GM23338 (cell line): Measurements from ENCODE around the gene ALS2. TPM values are rescaled to one million over a fixed set of nuclear protein-coding genes. Genes with fewer than 3 reads are reported as not detected.

Experiments used
- ATAC-seq: fragments of 200-7000 bp; cut with Tn5 transposase; 3 replicates; pipeline ENCODE4 v1.9.1; 2020
- DNase-seq: peaks from one replicate; pipeline ENCODE4 v3.0.0-alpha.2; 2015; ENCODE audit warnings: low spot score
- H2AFZ ChIP-seq: fragments of 200-600 bp; sonication (generic); 2 replicates; pipeline ENCODE4 v1.8.0; 2016; ENCODE audit warnings: antibody characterized with exemption, mild to moderate bottlenecking, moderate library complexity
- H3F3A ChIP-seq: fragments of 200-600 bp; sonication (generic); replicated peaks from 2 replicates; pipeline ENCODE4 v1.8.0; 2017; ENCODE audit warnings: antibody characterized with exemption, mixed run types, low read depth
- H3K27ac ChIP-seq: fragments of 200-600 bp; sonication (generic); 2 replicates; pipeline ENCODE4 v1.6.1; 2016; ENCODE audit warnings: low read depth
- H3K27me3 ChIP-seq: fragments of 200-600 bp; sonication (generic); 2 replicates; pipeline ENCODE4 v1.8.0; 2016; ENCODE audit warnings: mild to moderate bottlenecking, mixed run types, moderate library complexity; ENCODE audit not compliant: insufficient read depth
- H3K36me3 ChIP-seq: fragments of 200-600 bp; sonication (generic); 2 replicates; pipeline ENCODE4 v1.8.0; 2016; ENCODE audit warnings: mild to moderate bottlenecking; ENCODE audit not compliant: insufficient read depth
- H3K4me1 ChIP-seq: fragments of 200-600 bp; sonication (generic); 2 replicates; pipeline ENCODE4 v1.8.0; 2016; ENCODE audit warnings: mild to moderate bottlenecking, moderate library complexity; ENCODE audit not compliant: insufficient read depth
- H3K4me2 ChIP-seq: fragments of 200-600 bp; sonication (generic); 2 replicates; pipeline ENCODE4 v1.7.1; 2017; ENCODE audit warnings: mixed run types
- H3K4me3 ChIP-seq: fragments of 200-600 bp; sonication (generic); 2 replicates; pipeline ENCODE4 v1.6.1; 2016; ENCODE audit warnings: mixed run types
- H3K79me2 ChIP-seq: fragments of 200-600 bp; sonication (generic); replicated peaks from 2 replicates; pipeline ENCODE4 v1.8.0; 2017; ENCODE audit warnings: mild to moderate bottlenecking; ENCODE audit not compliant: insufficient read depth
- H3K9me2 ChIP-seq: fragments of 200-600 bp; sonication (generic); 2 replicates; pipeline ENCODE4 v1.8.0; 2017; ENCODE audit not compliant: insufficient read depth
- H4K20me1 ChIP-seq: fragments of 200-600 bp; sonication (generic); replicated peaks from 2 replicates; pipeline ENCODE4 v1.8.0; 2017; ENCODE audit warnings: mild to moderate bottlenecking; ENCODE audit not compliant: insufficient read depth
- H3K27ac Mint-ChIP-seq: 2 replicates; pipeline ENCODE4 v1.8.0; 2020; ENCODE audit warnings: inconsistent platforms, mild to moderate bottlenecking, moderate library complexity, mixed read lengths
- H3K27me3 Mint-ChIP-seq: 3 replicates; pipeline ENCODE4 v1.8.0; 2022; ENCODE audit warnings: low read depth, mild to moderate bottlenecking, moderate library complexity, mixed read lengths, inconsistent platforms; ENCODE audit not compliant: insufficient read depth, poor library complexity
- H3K36me3 Mint-ChIP-seq: 3 replicates; pipeline ENCODE4 v1.8.0; 2021; ENCODE audit warnings: low read depth, mild to moderate bottlenecking, inconsistent platforms, moderate library complexity, mixed read lengths
- H3K4me1 Mint-ChIP-seq: 3 replicates; pipeline ENCODE4 v1.8.0; 2020; ENCODE audit warnings: mild to moderate bottlenecking, inconsistent platforms, mixed read lengths
- H3K4me3 Mint-ChIP-seq: 3 replicates; pipeline ENCODE4 v1.8.0; 2021; ENCODE audit warnings: moderate library complexity, mild to moderate bottlenecking, inconsistent platforms, mixed read lengths
- H3K9me3 Mint-ChIP-seq: 3 replicates; pipeline ENCODE4 v1.8.0; 2020; ENCODE audit warnings: moderate library complexity, mild to moderate bottlenecking, inconsistent platforms, mixed read lengths
- CREB1 ChIP-seq: fragments of 250-450 bp; sonication (Bioruptor Pico); IDR thresholded peaks from 2 replicates; pipeline ENCODE4 v1.5.0; 2020; ENCODE audit warnings: low read depth, mild to moderate bottlenecking, moderate library complexity
- CTCF ChIP-seq, 2 experiments: fragments of 200-600 bp in 1 of 2; sonication (generic) in 1 of 2; conservative IDR thresholded peaks; 2 replicates each; pipeline versions ENCODE4 v1.5.1 to v1.6.1; 2016 to 2017; ENCODE audit warnings: antibody characterized with exemption in 2 of 2, low read depth in 2 of 2, mild to moderate bottlenecking in 2 of 2, moderate library complexity in 1 of 2
- EZH2 ChIP-seq: fragments of 200-600 bp; sonication (generic); IDR thresholded peaks from one replicate; pipeline ENCODE4 v1.8.0; 2017; ENCODE audit warnings: antibody characterized with exemption, mild to moderate bottlenecking, low read depth; ENCODE audit not compliant: unreplicated experiment
- STAT1 ChIP-seq: IDR thresholded peaks from one replicate; pipeline ENCODE4 v1.6.1; 2016; ENCODE audit warnings: antibody characterized with exemption; ENCODE audit not compliant: unreplicated experiment
- ZNF331 ChIP-seq: fragments of 250-450 bp; sonication (Bioruptor Pico); IDR thresholded peaks from 2 replicates; pipeline ENCODE4 v1.5.0; 2020; ENCODE audit warnings: low read depth, mild to moderate bottlenecking, moderate library complexity
- ZNF462 ChIP-seq: fragments of 250-450 bp; sonication (Bioruptor Pico); IDR thresholded peaks from 2 replicates; pipeline ENCODE4 v1.5.0; 2020; ENCODE audit warnings: mild to moderate bottlenecking, moderate library complexity
- polyA plus RNA-seq: library from polyadenylated mRNA; unstranded; fragments of >200 nt; fragmentation: Nextera tagmentation; extraction: Ambion mirVana; gene quantifications from 2 replicates; pipeline ENCODE4 v1.2.1, GENCODE V29; 2016
- total RNA-seq: library from RNA; depleted of rRNA; stranded (reverse); fragments of >200 nt; shearing (Covaris generic); gene quantifications from 2 replicates; pipeline ENCODE4 v1.2.3, GENCODE V29; 2014
- TF ChIP-seq, protein P1 (sequence below): IDR thresholded peaks from 2 replicates; pipeline ENCODE4 v1.6.1; 2016; ENCODE audit warnings: antibody characterized with exemption
- TF ChIP-seq, protein P2 (sequence below): IDR thresholded peaks from one replicate; pipeline ENCODE4 v1.6.1; 2018; ENCODE audit warnings: antibody characterized with exemption; ENCODE audit not compliant: unreplicated experiment

ALS2 gene
- total and polyA plus RNA-seq, 2 experiments from 2014 or later, result 9.6 to 43.3 TPM

DNA sequence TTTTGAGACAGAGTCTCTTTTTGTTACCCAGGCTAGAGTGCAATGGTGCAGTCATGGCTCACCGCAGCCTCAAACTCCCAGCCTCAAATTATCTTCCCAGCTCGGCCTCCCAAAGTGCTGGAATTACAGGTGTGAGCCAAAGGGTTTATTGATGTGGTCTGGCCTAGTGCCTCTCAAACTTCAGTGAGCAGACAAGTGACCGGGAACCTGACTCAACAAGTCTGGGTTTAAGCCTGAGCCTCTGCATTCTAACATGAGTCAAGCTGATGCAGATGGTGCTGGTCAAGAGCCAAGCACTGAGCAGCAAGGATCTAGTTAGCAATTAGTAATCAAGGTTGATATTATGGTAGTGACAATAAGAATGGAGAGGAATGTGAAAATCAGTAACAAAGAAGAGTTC is 46.9 kb upstream of the ALS2 start:
- peaks cover 9% of the 10 kb centered on the region; the same call in 1 of the 2 replicates for H3K9me2 ChIP-seq
- TF ChIP-seq CTCF (conservative IDR thresholded peaks at IDR 0.05; ENCODE audit: low read depth in 2 of 2) (no peak), ZNF462 (CRISPR knock-in tag) (no peak), ZNF331 (CRISPR knock-in tag) (no peak), STAT1 (no peak), EZH2 (no peak), CREB1 (CRISPR knock-in tag) (no peak)
- TF ChIP-seq, protein P1, sequence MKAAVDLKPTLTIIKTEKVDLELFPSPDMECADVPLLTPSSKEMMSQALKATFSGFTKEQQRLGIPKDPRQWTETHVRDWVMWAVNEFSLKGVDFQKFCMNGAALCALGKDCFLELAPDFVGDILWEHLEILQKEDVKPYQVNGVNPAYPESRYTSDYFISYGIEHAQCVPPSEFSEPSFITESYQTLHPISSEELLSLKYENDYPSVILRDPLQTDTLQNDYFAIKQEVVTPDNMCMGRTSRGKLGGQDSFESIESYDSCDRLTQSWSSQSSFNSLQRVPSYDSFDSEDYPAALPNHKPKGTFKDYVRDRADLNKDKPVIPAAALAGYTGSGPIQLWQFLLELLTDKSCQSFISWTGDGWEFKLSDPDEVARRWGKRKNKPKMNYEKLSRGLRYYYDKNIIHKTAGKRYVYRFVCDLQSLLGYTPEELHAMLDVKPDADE, result no peak
- TF ChIP-seq, protein P2, sequence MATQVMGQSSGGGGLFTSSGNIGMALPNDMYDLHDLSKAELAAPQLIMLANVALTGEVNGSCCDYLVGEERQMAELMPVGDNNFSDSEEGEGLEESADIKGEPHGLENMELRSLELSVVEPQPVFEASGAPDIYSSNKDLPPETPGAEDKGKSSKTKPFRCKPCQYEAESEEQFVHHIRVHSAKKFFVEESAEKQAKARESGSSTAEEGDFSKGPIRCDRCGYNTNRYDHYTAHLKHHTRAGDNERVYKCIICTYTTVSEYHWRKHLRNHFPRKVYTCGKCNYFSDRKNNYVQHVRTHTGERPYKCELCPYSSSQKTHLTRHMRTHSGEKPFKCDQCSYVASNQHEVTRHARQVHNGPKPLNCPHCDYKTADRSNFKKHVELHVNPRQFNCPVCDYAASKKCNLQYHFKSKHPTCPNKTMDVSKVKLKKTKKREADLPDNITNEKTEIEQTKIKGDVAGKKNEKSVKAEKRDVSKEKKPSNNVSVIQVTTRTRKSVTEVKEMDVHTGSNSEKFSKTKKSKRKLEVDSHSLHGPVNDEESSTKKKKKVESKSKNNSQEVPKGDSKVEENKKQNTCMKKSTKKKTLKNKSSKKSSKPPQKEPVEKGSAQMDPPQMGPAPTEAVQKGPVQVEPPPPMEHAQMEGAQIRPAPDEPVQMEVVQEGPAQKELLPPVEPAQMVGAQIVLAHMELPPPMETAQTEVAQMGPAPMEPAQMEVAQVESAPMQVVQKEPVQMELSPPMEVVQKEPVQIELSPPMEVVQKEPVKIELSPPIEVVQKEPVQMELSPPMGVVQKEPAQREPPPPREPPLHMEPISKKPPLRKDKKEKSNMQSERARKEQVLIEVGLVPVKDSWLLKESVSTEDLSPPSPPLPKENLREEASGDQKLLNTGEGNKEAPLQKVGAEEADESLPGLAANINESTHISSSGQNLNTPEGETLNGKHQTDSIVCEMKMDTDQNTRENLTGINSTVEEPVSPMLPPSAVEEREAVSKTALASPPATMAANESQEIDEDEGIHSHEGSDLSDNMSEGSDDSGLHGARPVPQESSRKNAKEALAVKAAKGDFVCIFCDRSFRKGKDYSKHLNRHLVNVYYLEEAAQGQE, result no peak
- no peaks in the 10 kb centered on the region for H3K27me3 Mint-ChIP-seq
- ATAC-seq (no peak), DNase-seq (no peak)
- H2AFZ ChIP-seq, result no peak overlapping the region
- H3K4me3 ChIP-seq, result no peak overlapping the region
- no peaks in the 10 kb centered on the region for H4K20me1 ChIP-seq
- H3K36me3 Mint-ChIP-seq, result no peaks in the 10 kb centered on the region
- no peaks in the 10 kb centered on the region for H3F3A ChIP-seq
- H3K27ac ChIP-seq, result no peak overlapping the region
- H3K36me3 ChIP-seq, result no peaks in the 10 kb centered on the region
- no peaks in the 10 kb centered on the region for H3K4me1 Mint-ChIP-seq
- H3K4me1 ChIP-seq, result no peaks in the 10 kb centered on the region
- H3K4me3 Mint-ChIP-seq, result no peak overlapping the region
- H3K27me3 ChIP-seq, result no peaks in the 10 kb centered on the region
- H3K27ac Mint-ChIP-seq, result no peak overlapping the region
- no peak overlapping the region for H3K4me2 ChIP-seq
- no peaks in the 10 kb centered on the region for H3K9me3 Mint-ChIP-seq
- no peaks in the 10 kb centered on the region for H3K79me2 ChIP-seq
